NCI-H1436 (cell line): ENCODE data around the gene DAB2IP.

Experiments
- DNase-seq: peaks from one replicate; lab custom pipeline; 2025; lab: John Stamatoyannopoulos, UW

DAB2IP gene

GRCh38 chr9:121818016-121818661 lies 166.7 kb downstream of the DAB2IP start:
- no peak for DNase-seq

GRCh38 chr9:121818841-121819427 lies 167.5 kb downstream of the DAB2IP start:
- no peak for DNase-seq

- DNase-seq = peak; percentile 9
These were observed 168.2 kb downstream of the DAB2IP start for GRCh38 chr9:121819428-121820231.

GRCh38 chr9:121820286-121821005 lies 169.0 kb downstream of the DAB2IP start:
- DNase-seq = no peak

GRCh38 chr9:121821326-121821725 lies 169.9 kb downstream of the DAB2IP start:
- DNase-seq = no peak

- no peak for DNase-seq
These were observed 171.0 kb downstream of the DAB2IP start for GRCh38 chr9:121822093-121823085.

GRCh38 chr9:121823451-121824169 lies 172.2 kb downstream of the DAB2IP start:
- no peak for DNase-seq

- DNase-seq = no peak
These were observed 173.2 kb downstream of the DAB2IP start for GRCh38 chr9:121824651-121825030.

GRCh38 chr9:121825031-121825691 lies 173.7 kb downstream of the DAB2IP start:
- DNase-seq = no peak

GRCh38 chr9:121826711-121827110 lies 175.3 kb downstream of the DAB2IP start:
- no peak for DNase-seq

GRCh38 chr9:121827251-121827967 lies 176.0 kb downstream of the DAB2IP start:
- DNase-seq = no peak

- DNase-seq = no peak
These were observed 179.2 kb downstream of the DAB2IP start for GRCh38 chr9:121830441-121831140.

GRCh38 chr9:121831869-121832268 lies 180.4 kb downstream of the DAB2IP start:
- DNase-seq = no peak

GRCh38 chr9:121833061-121833460 lies 181.6 kb downstream of the DAB2IP start:
- DNase-seq = no peak
